SU-DHL-6 (cell line): ENCODE data around the gene SPDYE2.
"Not testable (repeated sequence)": the region's sequence is repeated elsewhere in the genome, so short reads cannot be mapped to it uniquely, and the experiment has no call there.

Experiments used
- CTCF ChIP-seq: fragments of 200-600 bp; sonication (generic); IDR thresholded peaks from one replicate; pipeline ENCODE4 v1.5.1; 2017; ENCODE audit warnings: antibody characterized with exemption, mild to moderate bottlenecking, low read length, moderate library complexity; ENCODE audit not compliant: insufficient read depth, poor library complexity, severe bottlenecking
- EZH2phosphoT487 ChIP-seq: fragments of 200-600 bp; sonication (generic), shearing (Covaris generic); conservative IDR thresholded peaks from 2 replicates; pipeline ENCODE4 v1.6.1; 2018; ENCODE audit warnings: mild to moderate bottlenecking, antibody characterized with exemption, low read length, moderate library complexity, mixed read lengths

- TF ChIP-seq CTCF, EZH2phosphoT487: not testable (repeated sequence)
Measured at GRCh38 chr7:102610441-102610840, 59.4 kb downstream of the SPDYE2 start.
